HG03060 (cell line): ENCODE data around the gene ROS1.
"Not testable (repeated sequence)": the region's sequence is repeated elsewhere in the genome, so short reads cannot be mapped to it uniquely, and the experiment has no call there.

ENCODE experiments used
- ATAC-seq: cut with Tn5 transposase; IDR thresholded peaks from one replicate; pipeline ENCODE4 v1.9.1; 2021; ENCODE audit warnings: low read depth, moderate number of reproducible peaks; ENCODE audit not compliant: unreplicated experiment

ROS1 gene

DNA sequence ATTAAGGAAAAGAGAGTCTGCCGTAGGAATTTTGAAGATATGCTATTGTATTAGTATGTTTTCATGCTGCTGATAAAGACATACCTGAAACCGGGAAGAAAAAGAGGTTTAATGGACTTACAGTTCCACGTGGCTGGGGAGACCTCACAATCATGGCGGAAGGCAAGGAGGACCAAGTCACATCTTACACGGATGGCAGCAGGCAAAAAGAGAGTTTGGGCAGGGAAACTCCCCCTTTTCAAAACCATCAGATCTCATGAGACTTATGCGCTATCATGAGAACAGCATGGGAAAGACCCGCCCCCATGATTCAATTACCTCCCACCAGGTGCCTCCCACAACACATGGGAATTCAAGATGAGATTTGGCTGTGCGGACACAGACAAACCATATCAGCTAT lies 16.6 kb upstream of the ROS1 start:
- not testable (repeated sequence) for ATAC-seq

DNA sequence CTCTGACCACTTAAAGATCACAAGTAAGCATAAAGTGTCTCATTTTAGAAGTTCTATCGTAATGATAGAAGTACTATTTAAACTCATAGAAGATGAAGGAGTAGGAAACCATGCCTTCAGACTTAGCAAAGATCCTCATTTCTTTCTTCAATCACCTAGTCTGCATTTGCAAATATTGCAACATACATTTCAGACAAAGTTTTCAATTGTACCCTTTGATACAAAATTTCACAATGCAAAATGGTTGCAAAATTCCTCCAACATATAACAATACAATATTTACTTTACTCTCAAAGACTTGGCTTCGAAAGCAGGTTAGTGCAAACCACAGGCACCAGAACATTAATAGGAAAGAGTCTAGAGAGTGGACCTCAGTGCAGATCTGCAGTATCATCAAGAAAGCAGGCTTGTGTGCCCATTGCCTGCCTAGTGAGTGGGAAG lies 16.1 kb upstream of the ROS1 start:
- no peak for ATAC-seq

DNA sequence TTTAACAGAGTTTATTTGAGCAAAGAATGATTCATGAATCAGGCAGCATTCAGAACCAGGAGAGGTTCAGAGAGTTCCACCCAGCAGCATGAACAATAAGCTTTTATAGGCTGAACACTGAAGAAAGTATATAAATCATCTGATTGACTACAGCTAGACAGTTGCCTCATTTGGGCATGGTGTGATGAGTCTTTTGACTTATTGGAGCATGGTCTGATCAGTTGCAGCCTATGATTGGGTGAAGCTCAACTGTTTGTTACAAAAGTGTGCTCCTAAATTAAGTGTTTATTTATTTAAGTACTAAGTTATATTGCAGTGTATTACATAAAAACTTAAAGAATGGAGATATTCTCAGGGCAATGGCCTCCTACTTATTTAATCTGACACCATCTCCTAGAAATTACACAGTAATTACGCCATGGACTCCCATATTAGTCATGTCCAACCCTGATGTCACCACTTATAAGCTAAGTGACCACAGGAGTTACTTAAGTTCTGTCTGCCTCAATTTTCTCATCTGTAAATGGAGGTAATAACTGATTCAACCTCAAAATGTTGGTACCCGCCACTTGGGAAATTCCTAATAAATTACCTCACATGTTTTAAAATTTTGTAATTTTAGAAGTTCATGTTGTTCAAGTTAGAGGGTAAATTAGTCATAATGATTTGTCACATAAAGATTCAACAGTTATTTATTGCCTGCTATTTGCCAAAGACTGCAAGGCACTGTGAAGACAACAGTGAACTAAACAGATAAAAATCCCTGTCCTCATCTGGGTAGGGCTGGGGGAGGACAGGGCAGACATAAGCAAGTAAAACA lies 15.2 kb upstream of the ROS1 start:
- no peak for ATAC-seq

DNA sequence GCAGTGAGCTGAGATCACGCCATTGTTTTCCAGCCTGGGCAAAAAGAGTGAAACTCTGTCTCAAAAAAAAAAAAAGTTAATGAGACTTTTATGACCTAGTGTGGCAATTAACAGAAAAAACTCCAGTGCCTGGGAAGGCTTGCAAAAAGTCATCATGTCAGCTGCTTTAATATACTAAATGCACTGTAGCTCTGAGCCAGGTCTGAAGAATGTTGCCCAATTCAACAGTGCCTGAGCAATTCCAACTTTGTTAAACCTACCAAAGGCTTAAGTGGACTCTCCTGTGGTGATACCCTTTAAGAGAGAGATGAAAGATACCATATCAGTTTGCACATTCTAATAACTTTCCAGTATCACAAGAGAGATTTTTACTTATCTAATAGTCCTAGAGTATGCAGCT lies 6.5 kb upstream of the ROS1 start:
- no peak for ATAC-seq

DNA sequence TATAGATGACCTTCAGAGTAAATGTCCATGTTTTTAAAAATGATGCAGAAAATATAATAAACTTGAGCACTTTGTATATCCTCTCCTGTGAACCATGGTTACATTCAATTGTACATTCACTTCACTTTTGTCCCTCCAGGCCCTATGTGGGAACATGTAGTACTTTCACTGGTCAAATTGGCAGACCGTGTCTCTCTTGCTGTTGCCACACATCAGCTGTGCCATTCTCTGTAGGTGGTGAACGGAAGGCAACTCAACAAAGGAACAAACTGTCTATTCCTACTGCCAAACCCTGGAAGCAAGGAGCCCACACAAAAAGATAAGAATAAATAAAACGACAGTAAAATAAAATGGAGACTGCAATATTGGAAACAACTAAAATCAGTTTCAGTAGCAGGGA lies 2.0 kb downstream of the ROS1 start:
- no peak for ATAC-seq

DNA sequence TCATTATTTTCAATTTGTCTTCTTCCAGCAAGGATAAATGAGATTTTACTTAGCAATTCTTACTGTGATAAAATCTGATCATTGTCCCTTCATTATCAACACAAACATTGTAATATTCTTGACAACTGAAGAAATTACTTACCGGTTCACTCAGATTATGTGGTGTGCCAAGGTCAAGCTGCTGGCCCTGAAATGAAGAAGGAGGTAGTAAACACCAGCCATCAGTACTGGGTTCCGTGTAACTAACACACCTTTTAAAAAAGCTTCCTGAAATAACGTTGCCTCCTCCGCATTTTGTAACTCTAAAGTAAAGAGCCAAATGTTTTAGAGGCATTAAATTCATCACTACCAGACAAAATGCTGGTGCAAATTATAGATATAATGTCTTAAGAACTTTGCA lies 7.4 kb downstream of the ROS1 start:
- ATAC-seq = no peak

DNA sequence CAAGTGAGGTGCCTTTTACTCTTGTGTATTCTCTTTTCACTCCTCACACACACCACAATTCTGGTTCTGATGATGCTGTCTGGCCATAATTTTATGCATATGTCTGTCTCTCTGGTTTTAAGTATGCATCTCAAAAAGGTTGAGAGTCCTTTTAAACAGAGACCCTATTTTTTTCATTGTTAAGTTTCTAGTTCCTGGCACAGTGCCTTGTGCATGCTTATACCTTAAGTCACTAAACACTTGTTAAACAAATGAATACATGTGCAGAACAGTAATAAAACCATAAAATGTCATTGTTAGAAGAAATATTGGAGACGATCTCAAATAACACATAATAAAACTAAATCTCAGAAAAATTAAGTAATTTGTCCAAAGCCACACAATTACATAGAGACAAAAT lies 7.9 kb downstream of the ROS1 start:
- ATAC-seq = no peak

DNA sequence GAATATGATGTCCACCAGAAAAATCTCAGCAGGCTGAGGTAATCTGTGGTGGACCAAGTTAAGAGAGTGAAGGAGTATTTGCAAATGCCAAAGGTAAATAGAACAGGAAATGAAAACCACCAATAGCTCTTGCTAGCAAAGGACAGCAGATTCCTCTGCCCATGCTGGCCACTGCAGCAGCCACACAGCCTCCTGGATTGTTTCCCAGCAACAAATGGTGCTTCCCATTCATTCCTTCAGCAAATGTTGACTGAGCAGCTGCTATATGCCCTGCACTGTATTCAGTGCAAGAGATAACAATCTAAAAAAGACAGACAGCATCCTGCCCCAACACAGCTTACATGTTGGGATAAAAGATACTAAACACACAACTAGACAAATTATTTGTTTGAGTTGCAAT lies 11.0 kb downstream of the ROS1 start:
- ATAC-seq = no peak

DNA sequence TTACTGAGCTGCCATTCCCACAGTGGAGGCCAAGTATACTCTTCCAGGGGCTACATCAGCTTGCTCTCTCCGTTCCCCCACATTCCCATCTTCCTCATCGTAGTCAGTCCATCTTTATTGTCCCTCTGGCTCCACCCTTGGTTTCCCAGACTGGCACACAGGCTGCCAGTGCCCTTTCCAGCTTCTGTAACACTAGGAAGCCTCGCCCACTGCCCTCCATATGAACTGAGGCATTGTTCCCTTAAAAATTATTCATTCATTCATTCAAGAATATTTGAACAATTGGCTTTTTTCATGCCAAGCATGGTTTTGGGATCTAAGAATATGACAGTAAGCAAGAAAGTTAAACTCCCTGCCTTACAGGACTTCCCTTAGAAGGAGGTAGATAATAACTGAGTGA lies 14.3 kb downstream of the ROS1 start:
- ATAC-seq = no peak

DNA sequence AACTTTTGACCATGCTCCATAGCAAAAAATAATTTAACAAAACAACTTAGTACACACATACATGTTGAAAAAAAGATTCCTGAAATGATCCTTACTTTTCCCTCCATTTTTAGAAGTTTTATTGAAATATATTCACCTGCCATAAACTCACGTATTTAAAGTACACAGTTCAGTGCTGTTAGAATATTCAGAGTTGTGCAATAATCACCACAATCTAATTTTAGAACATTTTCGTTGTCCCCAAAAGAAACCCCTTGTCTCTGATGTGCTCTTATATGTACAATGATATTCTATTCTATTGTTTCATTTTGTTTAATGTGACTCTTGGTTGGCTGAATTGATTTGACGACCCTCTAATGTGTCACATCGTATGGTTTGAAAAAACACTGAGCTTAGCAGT lies 15.9 kb downstream of the ROS1 start:
- no peak for ATAC-seq

DNA sequence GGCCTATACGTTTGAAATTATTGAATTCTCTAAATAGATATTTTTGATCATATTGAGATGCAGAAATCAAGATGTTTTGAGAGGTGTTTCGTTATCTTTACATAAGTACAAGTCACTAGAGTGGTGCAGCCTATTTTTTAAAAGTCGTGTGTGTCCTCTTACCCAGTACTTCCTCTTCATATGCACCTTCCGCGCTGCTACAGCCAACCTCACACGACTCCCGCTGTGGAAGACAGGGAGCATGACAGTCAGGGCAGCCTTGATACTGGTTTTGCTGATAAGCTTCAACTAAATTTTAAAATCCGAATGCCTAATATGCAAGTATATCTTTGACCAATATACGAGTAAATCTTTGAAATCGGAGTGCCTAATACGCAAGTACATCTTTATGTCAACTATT lies 16.3 kb downstream of the ROS1 start:
- no peak for ATAC-seq

DNA sequence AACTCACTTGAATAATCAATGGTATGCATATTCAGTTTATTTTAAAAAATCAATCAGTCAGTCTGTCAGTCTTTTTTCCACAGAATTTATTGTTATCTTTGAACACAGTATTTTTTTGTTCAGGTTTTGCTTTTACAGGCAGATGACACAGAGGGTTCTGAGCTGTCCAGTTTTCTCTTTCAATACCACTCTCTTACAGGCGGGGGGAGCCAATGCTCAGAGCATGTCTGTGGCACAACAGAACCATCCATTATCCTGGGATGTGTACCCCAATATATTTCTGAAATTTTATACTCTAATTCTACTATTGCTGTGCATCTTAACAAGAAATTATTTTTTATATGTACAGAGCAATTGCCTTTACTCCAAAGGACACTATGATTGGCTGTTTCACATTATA lies 21.2 kb downstream of the ROS1 start:
- no peak for ATAC-seq

DNA sequence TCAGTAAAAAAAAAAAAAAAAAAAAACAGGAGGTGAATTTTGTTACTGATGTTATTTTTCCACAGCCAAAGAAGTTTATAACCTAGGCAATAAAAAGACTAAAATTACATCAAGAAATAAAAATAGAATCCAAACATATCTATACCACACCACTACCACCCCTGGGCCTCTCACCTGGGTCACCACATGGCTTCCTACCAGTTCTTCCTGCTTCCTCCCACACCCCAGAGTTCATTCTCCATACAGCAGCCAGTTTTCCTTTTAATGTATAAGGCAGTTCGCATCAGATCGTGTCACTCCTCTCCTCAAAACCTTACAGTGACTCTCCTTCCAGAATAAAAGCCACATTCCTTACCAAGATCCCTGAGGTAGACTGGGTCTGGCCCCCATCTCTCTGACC lies 23.9 kb downstream of the ROS1 start:
- no peak for ATAC-seq

DNA sequence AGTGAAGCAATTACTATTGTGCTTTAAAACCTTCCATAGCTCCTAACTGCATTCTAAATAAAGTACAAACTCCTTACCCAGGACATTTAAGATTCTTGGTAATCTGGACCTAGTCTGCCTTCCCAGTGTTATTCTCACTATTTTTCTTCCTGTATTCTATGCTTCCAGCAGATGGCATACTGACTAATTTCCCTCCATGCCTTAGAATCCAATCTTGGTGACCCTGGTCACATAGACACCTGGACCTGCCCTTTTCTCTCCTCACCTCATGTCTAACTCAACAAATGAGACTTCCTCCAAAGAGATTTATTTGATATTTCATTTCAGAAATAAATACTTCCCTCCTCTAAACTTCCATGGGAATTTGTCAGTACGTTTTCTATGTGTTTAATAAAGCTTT lies 25.8 kb downstream of the ROS1 start:
- ATAC-seq = no peak

DNA sequence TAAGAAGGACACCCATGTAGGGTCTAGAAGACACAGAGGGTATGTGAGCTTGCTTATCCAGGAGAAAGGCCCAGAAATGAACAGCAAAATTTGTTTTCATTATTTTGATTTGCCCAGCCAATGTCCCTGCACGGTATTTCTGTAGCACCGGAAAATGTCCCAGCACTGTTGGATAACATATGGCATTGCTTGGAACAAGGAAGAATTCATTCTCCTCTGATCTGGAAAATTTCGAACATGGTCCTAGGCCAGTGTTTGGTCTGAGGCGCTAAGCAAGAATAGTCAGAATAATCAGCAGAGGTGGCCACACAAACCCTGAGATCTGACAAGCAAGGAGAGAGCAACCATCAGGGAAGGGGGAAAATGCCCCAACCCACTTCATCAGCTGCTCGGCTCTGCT lies 26.6 kb downstream of the ROS1 start:
- ATAC-seq = no peak

DNA sequence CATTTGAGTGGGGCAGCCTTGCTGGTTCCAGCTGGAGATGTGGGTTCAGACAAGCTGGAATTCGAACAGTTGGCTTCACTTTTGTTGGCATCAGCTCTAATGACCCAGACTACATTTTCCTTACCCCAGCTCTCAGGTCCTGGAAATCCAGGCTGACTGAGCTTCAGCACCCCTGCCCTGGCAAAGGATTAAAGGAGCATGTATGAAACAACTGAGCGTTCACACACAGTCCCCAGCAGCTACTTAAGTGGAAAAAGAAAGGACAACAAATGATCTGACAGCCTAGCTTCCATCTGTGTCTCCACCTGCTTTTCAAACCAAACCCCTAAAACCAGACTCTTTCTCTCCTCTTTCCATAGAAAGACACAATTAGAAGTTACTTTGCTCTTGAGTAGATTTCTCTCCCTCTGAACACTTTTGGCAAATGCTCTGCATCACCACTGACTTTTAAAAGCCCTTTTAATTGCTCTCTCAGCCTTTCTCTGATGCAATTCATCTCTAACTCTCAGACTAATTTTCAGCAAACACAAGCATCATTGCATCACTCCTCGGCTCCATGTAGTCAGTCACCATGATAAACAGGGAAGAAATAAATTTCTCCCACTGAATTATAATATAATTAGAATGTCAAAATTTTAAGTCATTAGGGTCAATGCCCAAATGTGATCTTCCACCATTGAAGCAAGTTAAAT lies 28.1 kb downstream of the ROS1 start:
- no peak for ATAC-seq

DNA sequence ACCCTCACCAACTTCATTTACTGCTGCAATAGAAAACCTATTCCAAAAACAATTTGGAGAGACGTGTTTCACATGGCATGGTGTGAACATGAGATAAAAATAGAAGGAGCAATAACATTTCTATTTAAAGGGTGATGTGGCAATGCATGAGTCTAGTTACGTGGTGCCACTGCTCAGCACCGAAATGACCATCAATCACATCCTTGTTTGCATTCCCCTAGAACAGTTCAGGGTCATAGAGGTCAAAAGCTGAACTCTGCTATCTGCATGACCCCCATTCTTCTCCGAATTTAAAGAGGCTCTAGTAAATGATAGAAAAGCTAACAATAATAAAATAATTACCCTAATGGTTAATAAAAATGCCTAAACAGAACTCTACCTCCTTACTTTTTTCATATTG lies 29.5 kb downstream of the ROS1 start:
- ATAC-seq = no peak

DNA sequence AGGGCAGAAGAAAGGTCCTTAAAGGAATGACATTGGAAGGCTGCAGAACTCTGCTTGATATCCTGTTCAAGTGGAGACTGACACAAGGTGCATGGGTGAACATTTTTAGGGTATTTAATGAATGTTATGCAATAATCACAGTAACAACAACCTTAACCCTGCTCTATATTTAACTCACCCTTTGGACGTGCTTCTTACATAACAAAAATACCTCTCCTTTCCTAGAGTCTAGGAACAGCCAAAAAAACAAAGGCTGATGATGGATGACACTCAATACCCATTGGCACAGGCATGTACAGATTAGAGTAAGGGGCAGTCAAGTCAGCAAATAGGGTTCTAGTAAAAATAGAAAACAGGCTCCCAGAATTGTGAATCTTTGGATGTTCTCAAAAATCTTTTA lies 30.6 kb downstream of the ROS1 start:
- no peak for ATAC-seq

DNA sequence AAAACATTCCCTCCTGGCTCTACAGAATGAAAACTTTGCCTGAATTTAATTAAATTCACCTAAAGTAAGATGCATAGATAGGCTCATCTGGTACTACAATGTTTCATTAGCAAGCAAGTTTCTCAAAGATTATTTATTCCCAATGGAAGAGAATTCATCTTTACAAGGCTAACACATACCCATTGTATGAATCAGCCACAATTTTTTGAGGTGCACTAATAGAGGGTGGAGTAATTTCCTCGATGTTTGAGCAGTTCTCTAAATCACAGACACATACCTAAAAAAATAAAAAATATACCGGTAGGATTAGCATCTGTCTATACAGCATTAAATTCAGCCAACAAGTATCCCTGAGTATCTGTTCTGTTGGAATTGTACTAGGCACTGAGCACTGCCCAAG lies 32.7 kb downstream of the ROS1 start:
- ATAC-seq = no peak

DNA sequence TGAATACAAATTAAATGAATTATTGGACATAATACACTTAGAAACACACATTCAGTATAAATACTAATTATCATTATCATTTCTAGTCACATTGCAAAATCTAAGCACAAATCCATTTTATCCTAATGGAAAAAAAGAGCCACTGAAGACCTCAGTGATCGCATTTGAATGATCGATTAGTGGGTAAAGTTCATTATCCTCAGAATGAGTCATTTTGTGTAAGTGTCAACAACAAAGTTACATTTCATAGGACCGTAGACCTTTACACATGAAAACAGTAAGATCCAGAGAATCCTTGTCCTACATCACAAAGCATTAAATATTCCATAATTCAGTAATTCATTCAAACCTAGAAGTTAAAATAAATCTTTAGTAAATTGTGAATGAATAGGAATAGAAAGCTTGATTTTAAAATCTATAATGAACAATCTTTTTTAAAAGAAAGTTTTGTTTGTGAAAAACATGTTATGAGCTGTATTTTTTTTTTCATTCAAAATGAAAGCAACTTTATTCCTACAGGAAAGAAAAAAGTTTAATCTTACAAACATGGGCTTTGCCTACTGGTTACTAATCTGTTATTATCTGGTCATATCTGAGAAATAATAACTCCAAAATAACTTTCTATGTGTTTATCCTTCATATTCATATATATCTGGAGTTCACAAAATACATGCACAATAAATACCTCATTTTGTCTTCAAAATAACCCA lies 33.7 kb downstream of the ROS1 start:
- no peak for ATAC-seq

DNA sequence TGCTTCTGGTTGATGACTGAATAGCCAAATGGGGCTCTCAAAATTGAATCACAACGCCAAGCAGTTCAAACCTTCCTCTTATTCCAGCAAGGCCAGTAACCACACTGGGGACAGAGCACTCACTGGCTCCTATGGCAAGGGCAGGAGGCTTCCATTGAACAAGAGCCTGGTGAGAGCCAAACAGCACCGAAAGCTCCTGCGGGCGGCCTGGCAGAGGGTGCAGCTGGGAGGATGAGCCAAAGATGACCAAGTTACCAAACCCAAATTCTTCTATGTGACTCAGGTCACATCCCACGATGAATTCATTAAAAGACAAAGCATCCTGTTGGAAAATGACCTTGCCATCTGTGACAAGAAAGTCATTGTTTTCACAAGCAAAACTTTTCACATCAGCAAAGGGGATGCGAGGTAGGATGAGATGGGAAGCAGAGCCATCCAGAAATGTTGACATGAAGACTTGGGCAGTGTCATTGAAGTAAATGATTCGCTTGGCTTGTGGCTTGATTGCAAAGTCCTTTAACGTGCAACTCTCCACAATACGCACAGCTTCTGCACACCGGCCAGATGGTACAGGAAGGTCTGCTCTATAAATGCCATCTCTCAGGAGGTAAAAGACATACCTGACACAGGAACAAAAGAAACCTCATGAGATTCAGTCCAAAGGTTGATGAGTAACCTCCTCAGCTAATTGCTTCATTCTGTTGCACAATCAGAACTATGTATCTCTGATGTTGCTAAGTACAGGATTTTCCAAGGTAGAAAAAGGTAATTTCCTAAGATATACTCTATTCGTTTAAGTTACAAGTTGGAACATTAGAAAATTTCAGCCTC lies 36.3 kb downstream of the ROS1 start:
- ATAC-seq = no peak
